Gastroesophageal sphincter (tissue), 4 donors: ENCODE data around the gene SPATA9. TPM values are rescaled to one million over a fixed set of nuclear protein-coding genes. Genes with fewer than 3 reads are reported as not detected.

Source experiments
- ATAC-seq: fragments of 150-250 bp; one replicate; pipeline ENCODE4 v1.9.1; 2016; ENCODE audit warnings: mild to moderate bottlenecking, moderate library complexity
- H3K27ac ChIP-seq, 4 donors: fragments of 200-600 bp; sonication (generic) in 3 of 4; 1 replicate in 3 of 4; 2 replicates in 1 of 4; pipeline ENCODE4 v1.5.1; 2016 to 2019
- H3K27me3 ChIP-seq: fragments of 200-600 bp; sonication (generic); one replicate; pipeline ENCODE4 v1.5.1; 2019
- H3K36me3 ChIP-seq, 2 donors: fragments of 200-600 bp; sonication (generic); one replicate each; pipeline ENCODE4 v1.5.1; 2019; ENCODE audit warnings: control low read depth in 1 of 2
- H3K4me1 ChIP-seq, 3 donors: fragments of 200-600 bp; sonication (generic); 1 replicate in 2 of 3; 2 replicates in 1 of 3; pipeline ENCODE4 v1.5.1; 2016 to 2019; ENCODE audit warnings: control low read depth in 2 of 3
- H3K4me3 ChIP-seq, 2 donors: fragments of 200-600 bp; sonication (generic); one replicate each; pipeline ENCODE4 v1.5.1; 2019; ENCODE audit warnings: mild to moderate bottlenecking in 1 of 2, moderate library complexity in 1 of 2
- H3K9me3 ChIP-seq, 3 donors: fragments of 200-600 bp; sonication (generic); one replicate each; pipeline ENCODE4 v1.5.1; 2017 to 2019; ENCODE audit warnings: control low read depth in 2 of 3
- CTCF ChIP-seq, 4 experiments: fragments of 200-600 bp in 2 of 4; fragments of 450-650 bp in 2 of 4; sonication (generic) in 1 of 4; IDR thresholded peaks; one replicate each; pipeline ENCODE4 v1.5.1; 2017 to 2019; ENCODE audit warnings: antibody characterized with exemption in 4 of 4, mild to moderate bottlenecking in 2 of 4, moderate library complexity in 2 of 4
- EP300 ChIP-seq: sonication (generic); formaldehyde crosslinking; IDR thresholded peaks from one replicate; pipeline ENCODE4 v1.6.1; 2017; ENCODE audit warnings: antibody characterized with exemption, mild to moderate bottlenecking
- POLR2A ChIP-seq, 2 donors: fragments of 450-650 bp; IDR thresholded peaks; one replicate each; pipeline ENCODE4 v1.6.1; 2017; ENCODE audit warnings: antibody characterized with exemption in 2 of 2, mild to moderate bottlenecking in 2 of 2, moderate library complexity in 1 of 2
- POLR2AphosphoS5 ChIP-seq: sonication (generic); formaldehyde crosslinking; IDR thresholded peaks from one replicate; pipeline ENCODE4 v1.6.1; 2017; ENCODE audit warnings: antibody characterized with exemption
- WGBS, 2 donors: methylation state at CpG; one replicate each; pipeline ENCODE4 v1.1.5; 2018; ENCODE audit warnings: low coverage in 1 of 2; 5-methylcytosine and 5-hydroxymethylcytosine counted together
- total RNA-seq, 4 donors: library from RNA; depleted of rRNA; stranded (reverse); fragments of >200 nt; gene quantifications; one replicate each; pipeline ENCODE4 v1.1.0, GENCODE V29; 2016

SPATA9 gene
- total RNA-seq, 4 donors from 2014 or later, result 0.27 TPM; not detected in 3

- WGBS, 2 donors, result 88 to 92% methylated on average over 2 to 5 of the region's 5 CpGs
- H3K27me3 ChIP-seq, result peaks cover 34% of the 10 kb centered on the region
Measured at GRCh38 chr5:95617057-95617456, 65.7 kb downstream of the SPATA9 start.

GRCh38 chr5:95615164-95615467, 67.7 kb downstream of the SPATA9 start:
- TF ChIP-seq CTCF (IDR thresholded peaks at IDR 0.05) (no peak), POLR2A (IDR thresholded peaks at IDR 0.05) (no peak), EP300 (no peak), POLR2AphosphoS5 (no peak)
- Histone ChIP-seq H3K9me3 (peaks cover 0 to 15% (median 0%) of the 10 kb centered on the region in 3 donors), H3K27me3 (peaks cover 19% of the 10 kb centered on the region), H3K4me1 (peaks cover 0 to 10% (median 7%) of the 10 kb centered on the region in 3 donors), H3K27ac (no peak overlapping the region), H3K36me3 (no peaks in the 10 kb centered on the region), H3K4me3 (no peak overlapping the region)
- no peak for ATAC-seq
- WGBS, 2 donors, result 100% methylated on average over 1 of the region's 1 CpG

More at GRCh38 chr5:95617057-95617456, 65.7 kb downstream of the SPATA9 start:
- H3K4me1 ChIP-seq, result peaks cover 0 to 25% (median 18%) of the 10 kb centered on the region in 3 donors
- no peak for TF ChIP-seq POLR2AphosphoS5
- no peak for TF ChIP-seq CTCF (IDR thresholded peaks at IDR 0.05)
- no peak for TF ChIP-seq EP300
- TF ChIP-seq POLR2A (IDR thresholded peaks at IDR 0.05), result no peak
- no peaks in the 10 kb centered on the region for H3K36me3 ChIP-seq
- H3K4me3 ChIP-seq, result no peak overlapping the region
- no peak for ATAC-seq
- peaks cover 0 to 15% (median 0%) of the 10 kb centered on the region in 3 donors for H3K9me3 ChIP-seq
- no peak overlapping the region for H3K27ac ChIP-seq

- H3K27ac ChIP-seq, result no peak overlapping the region
- TF ChIP-seq EP300 (no peak), POLR2A (IDR thresholded peaks at IDR 0.05) (no peak), POLR2AphosphoS5 (no peak), CTCF (IDR thresholded peaks at IDR 0.05) (no peak)
- H3K9me3 ChIP-seq, result peaks cover 0 to 15% (median 0%) of the 10 kb centered on the region in 3 donors
- no peak for ATAC-seq
- H3K4me3 ChIP-seq, result no peak overlapping the region
- 78 to 89% methylated on average over 1 of the region's 1 CpG for WGBS, 2 donors
- peaks cover 3% of the 10 kb centered on the region for H3K27me3 ChIP-seq
- no peaks in the 10 kb centered on the region for H3K36me3 ChIP-seq
- no peaks in the 10 kb centered on the region for H3K4me1 ChIP-seq
Measured at GRCh38 chr5:95613514-95613913, 69.3 kb downstream of the SPATA9 start.

GRCh38 chr5:95611396-95611795, 71.4 kb downstream of the SPATA9 start:
- no peak overlapping the region for H3K4me3 ChIP-seq
- H3K36me3 ChIP-seq, result no peaks in the 10 kb centered on the region
- 82 to 94% methylated on average over 3 of the region's 3 CpGs for WGBS, 2 donors
- no peak overlapping the region for H3K27ac ChIP-seq
- H3K27me3 ChIP-seq, result no peaks in the 10 kb centered on the region
- H3K4me1 ChIP-seq, result no peaks in the 10 kb centered on the region
- TF ChIP-seq POLR2AphosphoS5, result no peak
- TF ChIP-seq POLR2A (IDR thresholded peaks at IDR 0.05), result no peak
- TF ChIP-seq EP300, result no peak
- no peak for TF ChIP-seq CTCF (IDR thresholded peaks at IDR 0.05)
- peaks cover 0 to 15% (median 0%) of the 10 kb centered on the region in 3 donors for H3K9me3 ChIP-seq
- ATAC-seq, result no peak

GRCh38 chr5:95610546-95610945, 72.2 kb downstream of the SPATA9 start:
- Histone ChIP-seq H3K4me1 (no peaks in the 10 kb centered on the region), H3K27me3 (no peaks in the 10 kb centered on the region), H3K36me3 (no peaks in the 10 kb centered on the region), H3K9me3 (peaks cover 0 to 15% (median 0%) of the 10 kb centered on the region in 3 donors), H3K4me3 (no peak overlapping the region), H3K27ac (no peak overlapping the region)
- ATAC-seq, result no peak
- WGBS, 2 donors, result 89 to 94% methylated on average over 1 to 7 of the region's 7 CpGs
- no peak for TF ChIP-seq EP300
- no peak for TF ChIP-seq POLR2AphosphoS5
- TF ChIP-seq CTCF (IDR thresholded peaks at IDR 0.05), result no peak
- no peak for TF ChIP-seq POLR2A (IDR thresholded peaks at IDR 0.05)
